Thoracic aorta (tissue), 2 donors: ENCODE results near the gene MRGPRF. TPM values are rescaled to one million over a fixed set of nuclear protein-coding genes. Genes with fewer than 3 reads are reported as not detected.
A peak's percentile ranks its signal among the peaks of the same experiment; 100 is the strongest.

Source experiments
- ATAC-seq: fragments of 150-250 bp; one replicate; pipeline ENCODE4 v1.8.0; 2017; ENCODE audit warnings: low read depth; ENCODE audit not compliant: insufficient number of reproducible peaks, low FRiP score
- DNase-seq: peaks from one replicate; pipeline ENCODE4 v3.0.0-alpha.2; 2020; ENCODE audit warnings: low spot score
- H3K27ac ChIP-seq, 2 donors: fragments of 200-600 bp; sonication (generic); 1 replicate in 1 of 2; 2 replicates in 1 of 2; pipeline ENCODE4 v1.5.1; 2016; ENCODE audit warnings: mild to moderate bottlenecking in 2 of 2, moderate library complexity in 2 of 2
- H3K27me3 ChIP-seq: fragments of 200-600 bp; sonication (generic); replicated peaks from 2 replicates; pipeline ENCODE4 v1.6.0; 2016; ENCODE audit warnings: mild to moderate bottlenecking; ENCODE audit not compliant: insufficient read depth
- H3K36me3 ChIP-seq: fragments of 200-600 bp; sonication (generic); one replicate; pipeline ENCODE4 v1.5.1; 2016
- H3K4me1 ChIP-seq, 2 donors: fragments of 200-600 bp; sonication (generic); 1 replicate in 1 of 2; 2 replicates in 1 of 2; pipeline versions ENCODE4 v1.5.1 to v1.6.0; 2016; ENCODE audit warnings: low read depth in 2 of 2, mild to moderate bottlenecking in 1 of 2; ENCODE audit not compliant: control insufficient read depth in 1 of 2
- H3K4me3 ChIP-seq: fragments of 200-600 bp; sonication (generic); 2 replicates; pipeline ENCODE4 v1.5.1; 2016; ENCODE audit warnings: mild to moderate bottlenecking
- H3K9me3 ChIP-seq: fragments of 200-600 bp; sonication (generic); 2 replicates; pipeline ENCODE4 v1.5.1; 2016
- total RNA-seq, 2 donors: library from RNA; depleted of rRNA; stranded (reverse); fragments of >200 nt; gene quantifications; one replicate each; pipeline versions ENCODE4 v1.1.0 to v1.2.3, GENCODE V29; 2016
- TF ChIP-seq, protein P1 (sequence below): fragments of 200-600 bp; sonication (generic); IDR thresholded peaks from one replicate; pipeline ENCODE4 v1.5.1; 2019; ENCODE audit warnings: antibody characterized with exemption

The MRGPRF gene
- total RNA-seq, 2 donors from 2014 or later, result 67.5 to 171 TPM

DNA sequence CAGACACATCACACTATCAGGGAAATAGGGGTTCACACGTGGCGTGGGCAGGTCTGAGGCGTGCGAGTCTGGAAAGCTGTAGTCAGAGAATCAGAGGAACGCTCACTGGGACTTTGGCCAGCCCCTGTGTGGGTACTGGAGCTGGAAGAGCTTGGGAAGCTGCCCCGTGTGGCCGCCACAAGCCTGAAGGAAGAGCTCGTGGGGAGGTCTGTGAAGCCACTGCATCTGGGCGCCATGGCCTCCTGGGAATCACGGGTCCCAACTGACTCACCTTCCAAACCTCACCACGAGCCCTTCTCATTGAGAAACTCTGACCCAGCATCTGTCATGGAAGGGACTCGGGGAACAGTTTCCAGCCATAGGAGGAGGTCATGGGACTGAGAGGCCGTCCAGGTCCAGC, 5.9 kb upstream of the MRGPRF start:
- ATAC-seq, result no peak
- Histone ChIP-seq H3K36me3 (no peaks in the 10 kb centered on the region), H3K27me3 (no peaks in the 10 kb centered on the region), H3K4me1 (peaks cover 6 to 35% of the 10 kb centered on the region in 2 donors), H3K27ac (peak overlapping the region; percentile 42 to 74), H3K4me3 (no peak overlapping the region), H3K9me3 (no peaks in the 10 kb centered on the region)
- TF ChIP-seq, protein P1, sequence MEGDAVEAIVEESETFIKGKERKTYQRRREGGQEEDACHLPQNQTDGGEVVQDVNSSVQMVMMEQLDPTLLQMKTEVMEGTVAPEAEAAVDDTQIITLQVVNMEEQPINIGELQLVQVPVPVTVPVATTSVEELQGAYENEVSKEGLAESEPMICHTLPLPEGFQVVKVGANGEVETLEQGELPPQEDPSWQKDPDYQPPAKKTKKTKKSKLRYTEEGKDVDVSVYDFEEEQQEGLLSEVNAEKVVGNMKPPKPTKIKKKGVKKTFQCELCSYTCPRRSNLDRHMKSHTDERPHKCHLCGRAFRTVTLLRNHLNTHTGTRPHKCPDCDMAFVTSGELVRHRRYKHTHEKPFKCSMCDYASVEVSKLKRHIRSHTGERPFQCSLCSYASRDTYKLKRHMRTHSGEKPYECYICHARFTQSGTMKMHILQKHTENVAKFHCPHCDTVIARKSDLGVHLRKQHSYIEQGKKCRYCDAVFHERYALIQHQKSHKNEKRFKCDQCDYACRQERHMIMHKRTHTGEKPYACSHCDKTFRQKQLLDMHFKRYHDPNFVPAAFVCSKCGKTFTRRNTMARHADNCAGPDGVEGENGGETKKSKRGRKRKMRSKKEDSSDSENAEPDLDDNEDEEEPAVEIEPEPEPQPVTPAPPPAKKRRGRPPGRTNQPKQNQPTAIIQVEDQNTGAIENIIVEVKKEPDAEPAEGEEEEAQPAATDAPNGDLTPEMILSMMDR, result peak; percentile 15
- no peak for DNase-seq

DNA sequence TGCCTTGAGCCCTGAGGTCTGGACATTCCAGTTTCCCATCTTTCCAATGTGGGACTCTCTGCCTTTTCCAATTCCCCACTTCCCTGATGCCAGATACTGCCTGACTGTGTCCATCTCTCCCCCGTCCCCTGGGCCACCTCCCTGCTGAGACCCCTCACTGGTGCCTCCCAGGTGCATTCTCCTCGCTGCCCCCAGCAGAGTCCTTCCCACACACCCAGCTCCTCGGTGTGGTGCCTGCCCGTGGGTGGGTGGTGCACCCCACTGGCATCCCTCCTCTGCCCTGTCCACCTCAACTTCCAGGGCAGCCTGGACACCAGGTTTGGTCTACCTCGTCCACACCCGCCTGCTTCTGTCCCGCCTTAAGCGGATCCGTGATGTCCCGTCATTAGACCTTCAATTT, 4.9 kb upstream of the MRGPRF start:
- ATAC-seq (no peak), DNase-seq (no peak)
- Histone ChIP-seq H3K36me3 (no peaks in the 10 kb centered on the region), H3K4me1 (peaks cover 8 to 42% of the 10 kb centered on the region in 2 donors), H3K27me3 (no peaks in the 10 kb centered on the region), H3K27ac (peak overlapping the region; percentile 42 to 74), H3K9me3 (no peaks in the 10 kb centered on the region), H3K4me3 (no peak overlapping the region)
- TF ChIP-seq, protein P1, result no peak

DNA sequence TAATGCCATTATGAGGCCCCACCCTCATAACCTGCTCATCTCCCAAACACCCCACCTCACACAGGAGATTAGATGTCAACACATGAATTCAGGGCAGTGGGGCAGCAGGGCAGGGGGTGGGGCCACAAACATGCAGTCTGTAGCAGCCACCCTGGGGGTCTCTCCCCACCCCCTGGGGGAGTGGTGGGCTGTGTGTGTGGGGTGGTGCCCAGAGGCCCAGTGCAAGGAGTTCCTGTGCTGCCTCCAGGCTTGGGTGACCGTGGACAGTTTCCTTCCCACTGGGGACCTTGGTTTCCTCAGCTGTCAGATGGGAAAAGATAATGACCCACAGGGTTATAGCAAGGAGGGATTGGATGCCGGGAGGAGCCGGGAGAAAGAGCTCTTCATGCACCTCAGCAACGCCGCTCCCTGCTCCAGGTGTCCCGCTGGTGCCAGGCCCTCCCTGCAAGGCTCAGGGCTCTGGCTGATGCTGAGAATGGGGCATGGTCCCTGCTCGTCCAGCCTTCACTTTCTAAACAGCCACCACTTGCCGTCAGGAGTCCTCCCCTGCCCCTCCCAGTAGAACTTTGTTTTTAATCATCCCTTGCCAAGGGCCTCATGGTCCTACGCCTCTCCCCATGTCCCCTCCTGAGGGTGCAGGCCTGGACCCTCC, 2.0 kb upstream of the MRGPRF start:
- Histone ChIP-seq H3K36me3 (no peaks in the 10 kb centered on the region), H3K4me3 (no peak overlapping the region), H3K9me3 (no peaks in the 10 kb centered on the region), H3K4me1 (peaks cover 12 to 50% of the 10 kb centered on the region in 2 donors), H3K27me3 (no peaks in the 10 kb centered on the region), H3K27ac (peak overlapping the region; percentile 95 to 96)
- DNase-seq, result no peak
- no peak for ATAC-seq
- TF ChIP-seq, protein P1, result no peak

DNA sequence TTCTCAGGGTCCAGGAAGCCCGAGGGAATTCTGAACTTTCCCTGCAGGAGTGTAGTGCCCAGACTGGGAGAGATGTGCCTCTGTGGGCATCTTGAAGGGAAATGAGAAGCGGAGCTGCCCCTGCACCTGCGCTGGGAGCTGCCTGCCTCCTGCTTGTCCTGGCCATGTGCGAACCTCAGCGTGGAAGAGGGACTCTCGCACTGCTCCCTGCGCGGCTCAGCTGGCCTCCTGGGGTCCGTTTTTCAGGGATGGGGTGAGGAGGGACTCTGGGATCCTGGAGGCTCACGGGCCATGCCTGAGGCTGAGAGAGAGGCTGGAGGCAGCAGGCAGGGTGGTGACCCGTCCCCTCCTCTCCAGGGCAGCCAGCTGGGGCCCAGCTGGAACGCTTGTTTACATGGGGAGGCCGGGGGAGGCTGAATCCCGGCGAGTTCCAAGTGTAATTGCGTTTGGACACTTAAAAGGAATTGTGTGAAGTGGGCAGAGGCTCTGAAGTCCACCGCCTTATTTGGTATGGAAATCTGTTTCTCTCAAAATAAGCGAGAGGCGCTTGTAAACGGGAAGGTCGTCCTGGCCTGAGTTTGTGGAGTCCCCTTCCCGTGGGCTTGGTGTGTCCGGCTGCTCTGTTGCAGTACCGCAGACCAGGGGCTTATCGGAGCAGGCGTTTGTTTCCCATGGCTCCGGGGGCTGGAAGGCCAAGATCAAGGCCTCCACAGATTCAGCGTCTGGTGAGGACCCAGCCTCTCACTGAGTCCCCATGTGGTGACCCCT, 1.2 kb upstream of the MRGPRF start:
- no peak for ATAC-seq
- no peak for DNase-seq
- H3K27ac ChIP-seq, result peak overlapping the region; percentile 95 to 96
- H3K36me3 ChIP-seq, result no peaks in the 10 kb centered on the region
- peaks cover 19 to 57% of the 10 kb centered on the region in 2 donors for H3K4me1 ChIP-seq
- TF ChIP-seq, protein P1, result no peak
- H3K4me3 ChIP-seq, result peak overlapping the region; percentile 81
- no peaks in the 10 kb centered on the region for H3K27me3 ChIP-seq
- H3K9me3 ChIP-seq, result no peaks in the 10 kb centered on the region
